HG03565 (cell line): ENCODE results near the gene ATG4D.
"Not testable (repeated sequence)": the region's sequence is repeated elsewhere in the genome, so short reads cannot be mapped to it uniquely, and the experiment has no call there.

Experiments
- ATAC-seq: cut with Tn5 transposase; IDR thresholded peaks from one replicate; pipeline ENCODE4 v1.9.1; 2021; ENCODE audit warnings: mild to moderate bottlenecking, moderate library complexity; ENCODE audit not compliant: unreplicated experiment

The ATG4D gene

DNA sequence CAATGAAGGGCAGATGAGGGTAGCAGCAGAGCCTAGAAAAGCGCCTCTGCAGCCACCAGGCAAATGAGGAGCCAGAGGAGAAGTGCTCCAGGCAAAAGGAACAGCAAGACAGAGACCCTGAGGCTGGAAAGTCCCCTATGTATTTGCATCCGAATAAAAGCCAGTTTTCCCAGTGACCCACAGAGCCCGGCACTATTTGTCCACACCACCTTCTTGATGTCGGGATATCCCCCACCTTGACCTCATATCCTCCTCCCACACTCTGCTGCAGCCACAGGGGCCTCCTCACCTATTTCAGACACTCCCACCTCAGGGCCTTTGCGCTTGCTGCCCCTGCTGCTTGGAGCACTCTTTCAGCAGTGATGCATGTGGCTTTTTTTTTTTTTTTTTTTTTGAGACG is 6.6 kb downstream of the ATG4D start:
- ATAC-seq = no peak

DNA sequence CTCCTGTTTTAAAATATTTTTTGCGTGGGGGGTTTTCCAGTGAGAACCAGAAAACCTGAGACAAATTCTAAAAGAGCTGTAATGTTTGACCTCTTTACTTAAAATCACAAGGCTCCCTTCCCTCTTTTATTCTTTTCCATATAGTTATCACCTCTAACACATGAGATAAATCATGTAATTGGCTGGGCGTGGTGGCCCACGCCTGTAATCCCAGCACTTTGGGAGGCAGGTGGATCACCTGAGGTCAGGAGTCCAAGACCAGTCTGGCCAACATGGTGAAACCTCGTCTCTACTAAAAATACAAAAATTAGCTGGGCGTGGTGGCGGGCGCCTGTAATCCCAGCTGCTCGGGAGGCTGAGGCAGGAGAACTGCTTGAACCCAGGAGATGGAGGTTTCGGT is 7.3 kb downstream of the ATG4D start:
- ATAC-seq = not testable (repeated sequence)

DNA sequence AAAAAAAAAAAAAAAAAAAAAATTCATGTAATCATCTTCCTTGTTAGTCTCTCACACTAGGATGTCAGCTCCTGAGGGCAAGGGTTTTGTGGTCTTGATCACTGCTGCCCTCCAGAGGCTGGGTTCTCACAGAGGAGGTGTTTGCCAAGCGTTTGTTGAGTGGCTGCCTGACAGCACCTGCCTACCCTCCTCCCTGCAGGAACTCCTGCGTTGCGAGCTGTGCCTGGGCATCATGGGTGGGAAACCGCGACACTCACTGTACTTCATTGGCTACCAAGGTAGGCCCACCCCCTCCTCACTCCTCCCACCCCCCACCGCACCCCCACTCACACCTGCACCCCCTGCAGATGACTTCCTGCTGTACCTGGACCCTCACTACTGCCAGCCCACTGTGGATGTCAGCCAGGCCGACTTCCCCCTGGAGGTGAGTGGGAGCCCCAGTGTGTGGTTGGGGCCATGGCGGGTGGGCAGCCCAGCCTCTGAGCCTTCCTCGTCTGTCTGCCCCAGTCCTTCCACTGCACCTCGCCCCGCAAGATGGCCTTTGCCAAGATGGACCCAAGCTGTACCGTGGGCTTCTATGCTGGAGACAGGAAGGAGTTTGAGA is 8.1 kb downstream of the ATG4D start:
- no peak for ATAC-seq

DNA sequence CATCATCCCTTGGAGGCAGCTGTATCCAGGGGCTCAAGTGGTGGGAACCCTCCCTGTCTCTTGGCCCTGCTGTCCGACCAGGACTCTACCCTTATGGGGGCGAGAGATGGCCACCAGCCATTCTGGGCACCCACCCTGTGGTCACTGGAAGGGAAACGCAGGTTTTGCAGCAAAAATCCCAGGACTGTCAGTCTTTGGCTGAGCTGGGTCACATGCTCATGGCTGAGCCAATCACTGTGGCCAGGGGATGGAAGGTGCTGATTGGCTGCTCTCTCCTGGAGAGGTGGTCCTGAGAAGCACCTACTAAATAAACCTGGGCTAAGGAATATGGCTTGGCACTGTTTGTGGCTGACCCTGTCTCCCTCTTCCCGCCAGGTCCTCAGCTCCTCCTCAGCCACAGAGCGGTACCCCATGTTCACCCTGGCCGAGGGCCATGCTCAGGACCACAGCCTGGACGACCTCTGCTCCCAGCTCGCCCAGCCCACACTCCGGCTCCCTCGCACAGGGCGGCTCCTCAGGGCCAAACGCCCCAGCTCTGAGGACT is 8.9 kb downstream of the ATG4D start:
- ATAC-seq = no peak

DNA sequence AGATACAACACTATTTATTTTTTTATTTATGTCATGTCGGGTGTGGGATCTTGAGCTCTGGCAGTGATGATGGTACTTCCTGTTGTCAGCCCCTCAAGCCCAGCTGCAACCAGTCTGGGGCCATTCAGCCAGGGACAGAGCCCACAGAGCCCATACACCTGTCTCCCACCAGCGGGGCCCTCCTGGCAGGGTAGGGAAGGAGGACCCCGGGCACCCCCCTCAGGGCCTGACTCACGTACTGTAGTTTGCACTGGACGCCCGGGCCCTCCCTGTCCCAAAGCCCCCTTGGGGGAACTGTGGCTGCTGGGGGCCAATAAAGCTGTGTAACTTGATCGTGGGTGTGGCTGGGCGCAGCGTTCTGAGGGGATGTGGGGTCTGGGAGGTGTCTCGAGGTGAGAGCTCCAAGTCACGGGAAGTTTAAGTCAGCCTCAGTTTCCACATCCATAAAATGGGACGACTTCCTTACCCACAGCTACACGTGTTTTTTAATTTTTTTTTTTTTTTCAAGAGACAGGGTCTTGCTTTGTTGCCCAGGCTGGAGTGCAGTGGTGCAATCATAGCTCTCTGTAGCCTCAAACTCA is 9.5 kb downstream of the ATG4D start:
- no peak for ATAC-seq

DNA sequence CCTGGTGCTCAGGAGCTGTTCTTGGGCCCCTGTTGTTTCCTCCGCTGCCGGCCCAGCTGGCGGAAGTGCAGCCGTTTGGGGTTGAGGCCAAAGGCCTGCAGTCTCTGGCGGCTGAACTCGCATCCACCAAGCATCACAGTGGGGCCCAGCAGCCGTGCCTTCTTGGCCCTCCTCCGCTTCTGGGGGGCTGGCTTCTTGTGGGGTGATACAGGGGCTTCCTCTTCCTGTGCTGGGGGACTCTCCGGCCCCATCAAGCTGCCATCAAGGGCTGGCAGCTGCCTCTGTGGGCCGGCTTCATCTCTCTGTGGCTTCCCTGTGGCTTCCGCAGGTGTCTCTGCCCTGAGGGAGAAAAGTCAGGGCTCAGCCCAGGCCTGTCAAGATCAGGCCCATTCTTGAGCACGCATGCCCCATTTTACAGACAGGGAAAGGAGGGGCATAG is 10.3 kb downstream of the ATG4D start:
- ATAC-seq = peak; percentile 63

DNA sequence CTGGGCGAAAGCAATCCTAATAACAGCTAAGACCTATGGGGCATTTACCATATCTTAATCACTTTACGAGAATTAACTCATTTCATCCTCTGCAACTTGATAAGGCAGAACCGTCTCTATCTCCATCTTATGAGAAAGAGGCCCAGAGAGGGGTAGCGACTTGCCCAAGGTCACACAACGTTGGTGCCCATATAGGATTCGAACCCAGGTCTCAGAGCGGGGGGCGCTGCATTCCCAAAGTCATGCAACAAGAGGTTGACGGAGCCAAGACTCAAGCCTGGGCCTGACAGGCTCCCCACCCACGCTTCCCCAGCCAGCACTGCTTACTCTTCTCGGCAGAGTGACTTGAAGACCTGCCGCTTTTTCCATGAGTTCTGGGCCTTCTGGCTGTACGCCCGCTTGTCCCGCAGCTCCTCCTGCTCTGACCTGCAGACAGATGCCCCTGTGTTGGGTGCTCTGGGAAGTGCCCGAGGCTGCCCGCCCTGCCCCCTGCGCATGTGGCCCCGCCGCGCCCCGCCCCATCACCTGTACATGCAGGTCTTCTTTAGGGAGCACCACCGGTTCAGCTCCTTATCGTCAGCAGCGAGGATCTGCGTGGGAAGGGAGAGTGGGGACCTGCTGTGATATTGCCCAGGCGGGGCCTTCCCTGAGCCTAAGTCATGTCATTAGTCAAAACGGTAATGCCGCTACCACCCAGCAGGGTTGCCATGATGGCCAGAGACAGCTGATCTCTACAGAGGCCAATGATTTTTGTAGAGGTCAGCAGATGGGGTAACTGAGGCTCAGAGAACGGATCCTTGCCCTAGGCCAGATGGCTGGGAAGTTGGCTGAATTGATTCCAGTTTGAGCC is 11.3 kb downstream of the ATG4D start:
- no peak for ATAC-seq

DNA sequence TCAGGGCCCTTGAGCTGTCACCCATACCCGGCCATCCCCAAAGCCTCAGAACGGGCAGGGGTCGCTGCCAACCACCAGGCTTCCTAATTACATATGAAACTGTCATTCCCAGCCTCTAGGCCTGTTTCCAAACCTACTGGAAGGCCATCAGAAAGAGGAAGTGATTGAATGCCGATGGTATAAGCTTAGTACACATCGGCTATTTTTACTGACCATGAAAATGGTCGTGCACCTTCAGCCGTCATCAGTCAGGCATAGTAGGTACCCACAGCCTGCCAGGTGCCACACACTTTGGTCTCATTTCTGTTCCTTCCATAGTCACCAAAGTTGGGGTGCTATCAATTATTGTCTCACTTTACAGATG is 11.9 kb downstream of the ATG4D start:
- ATAC-seq = no peak

DNA sequence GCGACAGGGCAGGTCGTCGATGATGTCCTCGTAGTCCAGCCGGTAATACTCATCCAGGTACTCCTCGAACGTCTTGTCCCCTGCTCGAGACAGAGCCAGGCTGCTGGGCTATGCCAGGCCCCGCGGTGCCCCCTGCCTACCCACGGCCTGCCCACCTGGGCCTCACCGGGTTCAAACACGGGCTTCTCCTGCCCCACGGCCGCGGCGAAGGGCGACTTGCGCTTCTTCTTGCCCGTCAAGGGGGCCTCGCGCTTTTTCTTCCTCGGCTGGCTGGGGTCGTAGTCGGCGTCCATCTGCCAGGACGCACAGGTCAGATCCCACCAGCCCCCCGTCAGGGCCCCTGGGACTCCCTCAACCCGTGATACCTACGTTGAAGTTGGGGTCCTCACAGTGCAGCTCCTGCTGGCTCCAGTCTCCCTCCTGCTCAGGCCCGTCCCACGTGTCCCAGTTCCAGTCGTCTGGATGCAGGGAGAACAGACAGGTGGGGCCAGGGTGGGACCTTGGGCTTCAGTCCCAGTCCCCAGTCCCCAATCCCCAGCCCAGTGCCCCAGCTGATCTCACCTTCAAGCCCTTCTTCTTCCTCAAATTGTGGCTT is 14.0 kb downstream of the ATG4D start:
- no peak for ATAC-seq

DNA sequence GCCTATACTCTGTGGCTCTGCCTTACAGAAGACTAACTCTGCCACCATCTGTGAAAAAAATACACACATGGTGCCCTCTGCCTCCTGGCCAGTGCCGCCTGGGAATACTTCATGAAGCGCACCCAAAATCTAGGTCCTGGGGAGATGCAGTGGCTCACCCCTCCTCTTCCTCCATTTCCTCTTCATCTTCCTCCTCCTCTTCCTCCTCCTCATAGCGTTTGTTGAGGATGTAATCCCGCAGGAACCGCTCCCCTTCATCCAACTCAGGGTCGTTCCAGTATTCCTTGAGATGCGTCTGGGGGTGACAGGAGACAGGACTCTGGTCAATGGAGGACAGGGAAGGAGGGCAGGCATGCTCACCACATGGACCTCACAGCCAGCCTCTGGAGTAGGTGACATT is 16.4 kb downstream of the ATG4D start:
- no peak for ATAC-seq

DNA sequence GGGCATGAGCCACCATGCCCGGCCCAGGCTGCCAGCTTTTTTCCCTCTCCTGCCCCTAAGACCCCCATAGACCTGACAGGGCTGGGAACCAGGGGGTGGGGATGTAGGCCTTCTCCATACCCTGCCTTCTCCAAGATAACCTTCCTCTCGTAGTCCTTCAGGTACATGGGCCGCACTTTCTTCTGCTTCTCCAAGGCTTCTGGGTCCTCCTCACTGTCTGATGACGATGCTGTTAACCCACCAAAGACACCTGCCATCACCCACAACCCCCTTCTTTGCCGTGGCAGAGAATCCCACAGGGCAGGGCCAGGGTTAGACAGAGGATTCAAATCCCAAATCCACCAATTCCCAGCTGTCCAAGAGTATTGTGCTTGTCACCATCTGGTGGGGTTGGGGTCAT is 18.9 kb downstream of the ATG4D start:
- ATAC-seq = no peak

DNA sequence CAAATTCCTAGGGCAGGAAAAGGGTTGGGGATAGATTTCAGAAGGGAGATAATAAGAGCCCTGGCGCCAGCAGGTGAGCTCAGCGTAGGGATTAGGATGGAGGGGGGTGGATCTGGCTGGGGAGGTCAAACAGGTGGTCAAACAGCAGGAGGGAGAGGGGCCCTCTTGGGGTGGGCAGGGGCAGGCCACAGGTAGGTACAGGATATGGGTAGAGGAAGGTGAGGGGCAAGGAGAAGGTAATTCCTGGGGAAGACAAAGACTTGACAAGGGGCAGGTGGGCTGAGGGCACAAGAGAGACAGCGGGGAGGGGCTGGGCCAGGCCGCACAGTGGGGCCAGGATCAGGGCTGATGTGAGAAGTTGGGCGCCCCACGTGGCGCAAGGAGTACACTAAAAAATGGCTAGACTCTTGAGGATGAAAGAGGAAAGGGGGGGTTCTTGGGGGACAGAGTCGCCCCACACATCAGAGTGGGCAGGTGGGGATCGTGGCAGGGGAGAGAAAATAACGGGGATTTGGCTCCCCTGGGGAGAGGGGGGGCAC is 21.4 kb downstream of the ATG4D start:
- no peak for ATAC-seq

DNA sequence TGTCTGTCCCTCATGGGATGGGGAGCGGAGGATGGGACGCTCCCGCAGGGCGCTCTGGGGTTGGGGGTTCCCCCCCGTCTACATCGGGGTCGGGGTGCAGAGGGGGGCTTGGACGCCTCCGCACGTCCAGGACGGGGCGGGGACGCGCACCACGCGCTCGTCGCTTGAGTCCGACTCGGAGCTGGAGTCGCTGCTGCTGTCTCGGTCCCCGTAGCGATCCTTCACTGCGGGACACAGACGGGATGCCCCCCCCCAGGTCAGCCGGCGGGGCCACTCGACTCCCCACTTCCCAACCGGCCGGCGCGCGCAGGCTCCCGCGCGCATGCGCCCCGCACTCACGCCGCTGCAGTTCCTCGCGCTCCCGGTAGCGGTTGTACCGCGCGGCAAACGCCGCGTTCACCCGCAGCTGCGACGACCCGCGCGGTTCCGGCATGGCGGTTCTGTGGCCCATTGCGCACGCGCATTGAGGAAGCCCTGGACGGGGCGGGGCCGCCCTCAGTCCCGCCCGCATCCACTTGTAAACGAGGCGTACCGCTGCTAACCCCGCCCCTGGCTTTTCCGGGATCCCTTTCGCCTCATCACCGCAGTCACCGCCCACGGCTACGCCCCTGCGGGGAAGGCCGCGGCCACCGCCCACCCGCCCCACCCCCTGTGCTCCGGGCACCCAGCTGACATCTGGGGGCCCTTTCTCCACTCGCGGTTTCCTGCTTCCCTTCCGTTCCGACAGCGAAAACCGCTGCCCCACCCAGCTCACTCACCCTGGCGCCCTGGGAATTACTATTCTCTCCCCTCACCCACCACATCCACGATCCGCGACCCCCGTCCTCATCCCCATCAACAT is 22.1 kb downstream of the ATG4D start, which contains the start of gene KRI1:
Gene KRI1, minus strand, starts transcription at position 444 of the 841 bp plus-strand sequence. Its CDS starts 11 bp downstream, at position 433.
- peak; percentile 32 for ATAC-seq

DNA sequence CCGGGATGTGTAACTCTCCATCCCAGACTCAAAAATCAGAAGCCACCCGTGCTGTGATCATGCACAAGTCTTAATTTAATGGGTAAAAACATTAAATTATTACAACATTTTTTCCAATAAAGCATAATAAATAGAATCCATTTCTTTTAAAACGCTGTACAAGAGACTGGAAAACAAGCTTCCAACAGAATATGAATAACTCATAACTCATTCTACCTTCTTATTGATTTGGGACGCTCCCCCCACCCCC is 22.6 kb downstream of the ATG4D start:
- ATAC-seq = no peak

DNA sequence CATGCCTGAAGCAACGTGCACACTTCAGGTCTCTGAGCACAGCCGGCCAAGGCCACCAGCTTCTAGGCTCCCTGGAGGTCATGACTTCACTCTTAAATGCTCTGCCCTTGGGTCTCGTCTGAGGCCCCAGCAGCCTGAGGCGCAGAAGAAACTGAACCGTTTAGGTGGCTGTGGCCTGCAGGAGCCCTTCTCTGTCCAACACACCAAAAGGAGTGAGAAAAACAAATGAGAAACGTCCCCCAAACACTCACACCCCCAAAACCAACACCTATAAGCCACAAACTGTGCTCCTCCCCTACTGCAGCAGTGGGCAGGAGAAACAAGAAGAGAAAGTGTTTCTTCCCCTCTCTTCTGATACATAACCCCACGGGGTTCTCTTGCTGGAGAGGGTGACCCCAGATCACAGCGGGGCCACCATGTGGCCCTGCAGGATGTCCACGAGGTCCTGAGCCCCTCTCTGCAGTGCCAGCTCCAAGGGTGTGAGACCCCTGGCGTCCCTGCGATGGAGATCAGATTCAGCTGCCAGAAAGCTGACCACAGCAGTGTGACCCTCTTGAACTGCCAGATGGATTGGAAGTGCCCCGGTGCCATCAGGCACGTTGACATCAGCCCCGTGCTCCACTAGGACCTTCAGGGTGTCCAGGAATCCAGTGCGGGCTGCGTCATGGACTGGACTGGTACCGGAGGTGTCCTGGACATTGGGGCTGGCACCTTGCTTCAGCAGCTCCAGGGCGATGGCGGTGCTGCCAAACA is 23.1 kb downstream of the ATG4D start:
- no peak for ATAC-seq

DNA sequence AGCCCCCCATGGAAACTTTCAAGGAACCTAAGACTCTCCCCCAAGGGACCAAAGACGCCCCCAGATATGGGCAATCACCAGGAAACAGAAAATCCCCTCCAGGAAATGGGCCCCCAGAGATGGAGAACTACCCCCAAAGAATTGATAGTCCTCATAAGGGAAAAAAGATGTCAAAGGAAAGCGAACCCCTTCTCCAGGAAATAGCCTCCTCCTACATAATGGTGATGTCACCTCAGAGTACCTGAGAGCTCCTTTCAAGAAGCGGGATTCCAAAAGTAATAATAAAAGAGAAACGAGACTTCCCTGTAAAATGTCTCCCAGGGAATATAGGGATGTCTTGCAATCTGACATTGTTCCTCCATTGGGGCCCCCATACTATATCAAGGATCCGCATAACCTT is 24.0 kb downstream of the ATG4D start:
- no peak for ATAC-seq

DNA sequence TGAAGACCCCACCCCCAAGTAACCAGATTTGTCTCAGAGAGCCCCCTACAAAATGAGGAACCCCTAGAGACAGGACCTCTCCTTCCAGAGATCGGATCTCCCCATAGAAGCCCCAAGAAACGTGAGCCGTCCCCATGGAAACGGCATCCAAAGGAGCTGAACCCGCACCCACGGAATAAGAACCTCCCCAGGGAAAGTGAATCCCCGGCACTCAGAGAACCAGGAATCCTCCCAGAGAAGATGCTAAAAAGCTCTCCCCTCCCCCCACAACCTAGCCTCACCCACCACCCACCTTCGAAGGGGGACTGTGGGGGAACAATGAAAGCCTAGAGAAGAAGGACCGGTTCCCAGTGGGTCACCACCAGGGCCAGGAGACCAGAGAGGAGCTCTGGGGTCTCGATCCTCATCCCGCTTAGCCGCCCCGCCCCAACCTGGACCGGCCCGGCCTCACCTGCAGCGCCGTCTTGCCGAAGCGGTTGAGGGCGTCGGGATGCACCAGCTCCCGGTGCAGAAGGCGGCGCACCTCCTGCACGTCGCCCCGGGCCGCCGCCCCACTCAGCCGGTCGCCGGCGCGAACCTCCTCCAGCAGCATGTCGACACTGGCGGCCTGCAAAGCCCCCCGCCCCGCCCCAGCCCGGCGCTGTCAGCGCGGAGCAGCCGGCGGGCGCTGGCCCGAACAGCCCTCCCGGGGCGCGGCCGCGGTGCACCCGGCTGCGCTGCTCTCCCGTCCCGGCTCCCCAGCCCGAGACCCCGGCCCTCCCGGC is 24.5 kb downstream of the ATG4D start:
- no peak for ATAC-seq

DNA sequence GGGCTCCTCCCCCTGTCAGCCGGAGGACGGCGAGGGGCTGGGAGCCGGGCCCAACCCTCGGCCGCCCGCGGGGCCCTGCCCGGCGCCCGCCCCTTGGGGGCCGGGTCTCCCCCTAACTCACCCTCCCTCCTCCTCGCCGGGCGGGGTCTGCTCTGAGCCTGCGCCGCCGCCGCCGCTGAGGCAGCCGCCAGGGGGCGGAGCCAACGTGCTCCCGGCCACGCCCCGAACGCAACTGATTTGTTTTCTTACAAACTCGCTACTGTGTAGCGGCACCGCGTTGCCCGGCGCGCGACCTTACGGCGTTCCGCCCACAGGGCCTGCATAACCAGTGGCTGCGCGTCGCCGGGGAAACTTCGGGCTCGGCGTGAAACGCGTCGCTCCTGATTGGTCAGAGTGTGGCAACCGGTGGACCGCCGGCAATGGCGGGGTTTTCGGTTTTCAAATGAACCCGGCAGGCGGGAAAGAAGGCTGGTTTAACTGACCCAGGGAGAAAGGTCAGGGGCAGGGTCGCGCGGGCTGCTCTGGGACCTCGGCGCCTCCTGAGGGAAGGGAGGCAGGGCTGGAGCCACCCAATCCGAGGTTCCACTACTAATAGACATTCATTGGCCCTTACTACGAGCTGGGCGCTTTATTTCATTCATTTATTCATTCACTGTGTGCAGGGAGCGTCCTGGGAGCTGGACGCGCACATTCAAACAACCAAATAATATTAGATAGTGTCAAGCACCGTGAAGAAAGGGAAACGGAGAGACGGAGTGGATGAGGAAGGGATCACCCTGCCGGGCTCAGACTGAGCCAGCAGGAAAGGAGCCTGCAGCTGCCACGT is 25.3 kb downstream of the ATG4D start, which contains the start of gene CDKN2D:
Gene CDKN2D, minus strand, starts transcription at position 154 of the 826 bp plus-strand sequence. CDS start 326 bp downstream, outside the sequence.
- ATAC-seq = peak; percentile 59
